Measurements from ENCODE around the gene CLDN25.

- TF ChIP-seq EZH2 (IDR thresholded peaks at IDR 0.05; ENCODE audit: low read depth, unreplicated experiment) (no peak), ZNF114 (CRISPR knock-in tag; IDR thresholded peaks at IDR 0.05) (no peak), CTCF (conservative IDR thresholded peaks at IDR 0.05; ENCODE audit: low read depth in 2 of 2) (no peak), ETS1 (IDR thresholded peaks at IDR 0.05) (no peak), JUNB (IDR thresholded peaks at IDR 0.05; ENCODE audit: unreplicated experiment) (no peak), REST (IDR thresholded peaks at IDR 0.05; ENCODE audit: unreplicated experiment) (no peak), CREB1 (CRISPR knock-in tag; IDR thresholded peaks at IDR 0.05; ENCODE audit: low read depth) (no peak)
Measured at GRCh38 chr11:113773092-113773415, 6.5 kb upstream of the CLDN25 start.

All from GM23338 (cell line).